Activated CD8-positive, alpha-beta memory T cell treated with anti-CD3 and anti-CD28 coated beads, Interleukin-2, amount 50 U/mL, for 1 hour (primary cell): Measurements from ENCODE around the gene AUTS2.
"Not testable (repeated sequence)": the region's sequence is repeated elsewhere in the genome, so short reads cannot be mapped to it uniquely, and the experiment has no call there.

Source experiments
- DNase-seq: peaks from one replicate; pipeline ENCODE4 v3.0.0-alpha.2; 2020; ENCODE audit errors: extremely low read depth

AUTS2 gene

DNA sequence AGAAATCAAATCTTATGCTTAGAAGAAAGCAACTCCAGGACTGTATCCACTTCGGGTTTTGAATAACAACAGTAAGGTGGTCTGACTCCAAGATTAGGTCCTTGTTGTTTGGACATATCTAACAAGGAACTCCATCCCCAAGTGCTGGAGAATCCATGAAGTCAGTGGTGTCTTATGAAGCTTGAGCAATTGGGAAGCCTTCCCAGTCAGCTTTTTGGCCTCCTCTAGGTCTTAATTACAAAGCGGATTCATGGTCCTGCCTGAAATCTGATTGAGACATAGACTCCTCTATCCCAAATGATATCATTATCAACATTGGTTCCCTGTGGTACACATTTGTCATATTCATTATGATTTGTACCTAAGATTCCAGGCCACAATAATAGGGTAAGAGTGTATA, 642.6 kb downstream of the AUTS2 start:
- no peak for DNase-seq

DNA sequence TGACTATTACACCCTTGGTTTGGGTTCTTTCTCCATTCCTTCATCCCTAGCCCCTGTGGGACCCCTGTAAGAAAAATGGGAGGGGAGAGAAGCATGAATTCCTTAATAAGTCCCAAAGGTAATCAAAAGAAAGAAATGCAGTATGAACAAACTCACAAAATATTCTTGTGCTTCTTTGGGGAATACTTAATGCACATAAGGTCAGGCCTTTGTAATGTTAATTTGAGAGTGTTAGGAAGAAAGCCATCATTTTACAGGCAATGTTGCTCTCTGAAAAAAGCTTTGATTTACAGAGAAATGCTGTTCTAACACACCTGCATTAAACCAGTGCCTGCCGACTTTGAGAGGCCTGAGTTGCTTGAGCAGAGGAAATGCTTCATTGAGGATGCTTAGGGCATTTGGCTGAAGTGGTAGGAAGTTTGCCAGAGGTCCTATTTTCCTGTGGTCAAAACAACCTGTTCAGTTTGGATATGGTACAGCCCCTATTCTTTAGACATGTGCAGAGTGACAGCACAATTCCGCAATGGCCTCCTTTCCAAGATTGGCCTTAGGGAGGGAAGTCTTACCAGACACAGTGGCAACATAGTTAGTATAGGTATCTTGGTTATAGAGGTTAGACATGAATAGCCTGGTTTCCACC, 643.4 kb downstream of the AUTS2 start:
- DNase-seq, result no peak

DNA sequence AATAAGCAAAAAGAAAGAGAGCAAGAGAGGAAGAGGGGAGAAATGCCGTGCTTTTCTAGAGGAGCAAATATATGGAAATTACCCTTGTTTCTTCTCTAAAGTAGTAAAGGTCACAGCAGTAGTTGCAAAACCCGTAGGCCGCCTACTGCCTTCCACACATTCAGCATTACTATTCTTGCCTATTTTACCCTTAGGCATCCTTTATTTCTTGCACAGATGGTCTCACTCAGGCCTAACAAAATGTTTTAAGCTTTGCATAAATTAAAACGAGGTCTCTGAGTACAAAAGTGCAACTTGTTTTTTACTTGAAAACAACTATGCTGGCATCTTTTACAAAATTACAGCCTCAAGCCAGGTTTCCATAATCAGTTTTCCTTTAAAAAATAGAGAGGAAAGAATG, 644.6 kb downstream of the AUTS2 start:
- DNase-seq, result no peak

DNA sequence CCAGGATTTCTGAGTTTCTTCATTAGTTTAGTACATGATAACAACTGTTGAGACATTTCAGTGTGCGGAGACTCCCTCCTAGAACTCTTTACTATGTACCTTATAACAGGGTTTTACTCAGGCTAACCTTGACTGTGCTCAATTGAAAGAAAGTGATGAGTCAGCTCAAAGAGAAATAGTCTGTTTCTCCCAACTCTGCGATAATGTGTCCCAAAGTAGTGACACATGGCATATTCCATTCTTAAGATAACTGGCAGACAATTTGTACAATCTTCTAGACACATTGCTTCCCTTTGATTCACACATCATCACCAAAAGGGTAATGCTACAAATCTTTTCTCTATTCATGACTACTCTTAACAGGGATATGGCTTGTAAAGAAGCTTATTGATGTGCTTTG, 645.2 kb downstream of the AUTS2 start:
- no peak for DNase-seq

DNA sequence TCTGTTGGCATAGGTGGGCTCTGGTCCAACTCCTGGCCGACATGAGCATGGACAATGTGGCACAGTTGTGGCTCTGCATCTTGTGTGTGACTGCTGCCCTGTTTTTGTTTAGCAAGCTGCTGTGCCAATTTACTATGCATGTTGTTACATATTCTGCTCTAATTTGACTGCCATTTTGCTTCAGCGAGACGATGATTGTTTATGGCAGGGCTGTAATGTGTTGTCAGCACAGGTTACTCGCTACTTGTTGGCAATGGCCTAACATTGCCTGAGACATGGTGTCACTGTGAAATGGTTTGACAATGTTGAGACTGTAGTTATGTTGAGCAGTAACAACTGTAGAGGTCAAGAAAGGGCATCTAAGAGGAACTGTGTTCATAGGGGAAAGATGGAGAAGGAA, 659.6 kb downstream of the AUTS2 start:
- no peak for DNase-seq

DNA sequence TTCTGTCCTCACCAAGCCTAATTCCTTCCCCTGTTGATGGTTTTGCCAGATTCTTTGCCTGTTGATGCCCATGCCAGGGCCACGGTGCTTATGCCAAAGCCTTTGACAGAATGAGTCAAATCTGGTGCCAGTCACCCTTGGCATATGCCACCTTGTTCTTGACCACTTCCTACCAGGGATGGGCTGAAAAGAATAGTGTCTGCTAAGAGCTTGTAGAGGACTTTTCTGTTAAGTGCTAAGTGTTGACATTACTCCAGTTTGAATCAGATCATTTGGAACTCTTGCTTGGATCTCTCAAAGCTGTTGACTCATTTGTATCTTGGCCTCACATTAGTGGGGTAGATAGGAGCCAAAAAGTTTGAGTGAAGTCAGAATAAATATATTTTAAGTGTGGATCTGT, 661.2 kb downstream of the AUTS2 start:
- no peak for DNase-seq

DNA sequence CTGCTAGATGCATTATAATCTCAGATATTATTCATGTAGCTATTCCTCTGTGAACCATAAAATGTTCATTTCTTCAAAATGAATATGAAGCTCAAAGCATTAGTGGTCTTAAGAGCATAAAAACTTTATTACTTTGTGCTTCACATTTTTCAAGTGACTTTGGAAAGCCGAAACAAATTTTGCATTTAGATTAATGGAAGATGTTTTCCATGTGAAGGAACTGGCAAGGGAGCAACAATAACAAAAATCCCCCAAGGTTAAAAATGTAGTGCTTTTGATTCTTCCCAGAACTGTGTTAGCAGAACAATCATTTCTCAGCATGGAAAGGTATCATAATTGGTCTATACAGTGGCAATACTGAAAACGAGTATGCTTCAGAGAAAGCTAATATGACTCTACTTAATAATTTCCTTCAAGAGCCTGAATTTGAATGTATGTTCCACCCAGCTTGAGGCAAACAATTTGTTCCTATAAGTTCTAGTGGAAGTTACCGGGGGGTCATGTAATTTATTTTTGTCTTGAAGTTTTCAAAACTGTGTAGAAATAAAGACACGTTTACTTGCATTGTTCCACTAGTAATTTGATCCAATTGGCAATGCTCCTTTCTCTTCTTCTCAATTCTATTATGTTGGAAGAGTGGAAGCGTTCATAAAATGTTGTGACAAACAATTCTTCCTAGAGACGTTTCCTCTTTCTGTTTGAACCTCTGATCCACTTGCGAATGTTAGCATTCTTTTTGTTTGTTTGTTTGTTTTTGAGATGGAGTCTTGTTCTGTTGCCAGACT, 665.4 kb downstream of the AUTS2 start:
- DNase-seq, result no peak

DNA sequence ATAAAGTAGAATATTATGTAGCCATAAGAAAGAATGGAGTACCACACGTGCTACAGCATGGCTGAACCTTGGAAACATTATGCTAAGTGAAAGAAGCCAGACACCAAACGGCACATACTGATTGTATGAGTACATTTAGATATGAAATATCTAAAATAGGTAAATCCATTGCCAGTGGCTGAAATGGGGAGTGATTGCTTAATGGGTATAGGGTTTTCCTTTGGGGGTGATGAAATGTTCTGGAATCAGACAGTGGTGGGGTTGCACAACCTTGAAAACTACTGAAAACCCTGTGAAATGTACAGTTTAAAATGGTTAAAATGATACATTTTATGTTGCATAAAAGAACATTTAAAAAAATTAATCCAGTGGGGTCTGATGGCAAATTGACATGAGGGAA, 667.9 kb downstream of the AUTS2 start:
- DNase-seq, result no peak

DNA sequence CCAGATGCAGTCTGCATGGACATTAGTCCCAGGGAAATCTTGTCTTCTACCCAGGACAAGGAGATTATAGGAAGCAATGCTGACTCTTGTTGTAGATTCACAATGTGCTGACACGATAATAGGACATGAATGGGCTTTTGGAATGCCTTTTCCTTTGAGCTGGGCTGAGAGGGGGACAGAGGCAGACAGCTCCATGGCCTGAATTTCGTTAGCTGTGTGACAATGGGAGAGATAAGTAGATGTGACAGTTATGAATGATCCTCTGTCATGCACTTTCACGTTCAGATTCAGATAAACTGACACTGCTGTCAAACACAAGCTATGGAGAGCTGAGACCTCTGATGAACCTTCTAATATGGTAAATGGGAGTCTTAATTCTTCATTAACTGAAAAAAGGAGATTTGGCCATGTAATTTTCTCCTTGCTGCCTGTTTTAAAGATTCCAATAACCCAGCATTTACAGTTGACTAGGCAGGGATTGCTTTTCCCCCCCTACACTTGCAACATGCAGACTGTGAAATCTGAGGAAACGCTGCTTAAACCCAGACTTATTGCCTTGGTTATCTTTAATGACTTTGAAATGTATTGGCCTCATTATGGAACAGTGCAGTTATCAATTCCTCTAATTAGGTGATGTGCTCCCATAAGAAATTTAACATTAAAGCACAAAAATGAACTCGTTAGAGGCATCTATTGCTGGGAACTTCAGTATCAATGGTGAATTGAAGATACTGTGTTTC, 669.3 kb downstream of the AUTS2 start:
- DNase-seq, result no peak

DNA sequence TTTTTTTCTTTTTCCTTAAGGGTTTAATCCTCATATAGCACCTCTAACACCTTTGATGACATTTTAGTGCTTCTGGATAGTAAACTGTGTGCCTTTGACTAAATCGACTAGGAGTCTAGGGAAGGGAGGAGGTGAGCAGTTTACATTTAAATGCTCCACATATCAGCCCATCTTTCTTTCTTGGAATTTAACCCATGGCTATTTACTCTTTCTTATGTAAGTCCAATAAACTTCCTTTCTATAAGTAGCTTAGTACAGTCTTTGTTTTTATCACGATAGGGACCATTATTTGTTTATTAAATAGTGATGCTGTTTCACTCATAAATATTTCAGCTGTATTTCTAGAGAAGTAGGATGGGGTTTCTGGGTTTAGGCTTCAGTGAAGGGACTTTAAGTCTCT, 669.9 kb downstream of the AUTS2 start:
- no peak for DNase-seq

DNA sequence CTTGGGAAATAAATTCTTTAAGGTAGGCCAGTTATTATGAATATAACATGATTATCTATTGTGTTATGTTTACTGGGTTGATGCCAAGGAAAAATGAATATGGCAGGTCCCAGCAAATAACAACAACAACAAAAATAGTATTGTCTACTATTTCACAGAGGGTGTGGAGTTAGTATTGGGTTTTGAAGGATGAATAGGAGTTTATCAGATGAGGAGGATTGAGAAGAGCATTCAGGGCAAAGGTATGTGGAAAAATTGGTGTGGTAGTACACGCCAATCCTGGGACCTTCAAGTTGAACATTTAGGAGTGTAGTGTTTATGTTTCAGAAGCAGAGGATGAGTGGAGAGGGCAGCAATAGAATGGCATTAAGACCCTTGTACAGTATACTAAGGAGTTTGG, 671.9 kb downstream of the AUTS2 start:
- DNase-seq, result no peak

DNA sequence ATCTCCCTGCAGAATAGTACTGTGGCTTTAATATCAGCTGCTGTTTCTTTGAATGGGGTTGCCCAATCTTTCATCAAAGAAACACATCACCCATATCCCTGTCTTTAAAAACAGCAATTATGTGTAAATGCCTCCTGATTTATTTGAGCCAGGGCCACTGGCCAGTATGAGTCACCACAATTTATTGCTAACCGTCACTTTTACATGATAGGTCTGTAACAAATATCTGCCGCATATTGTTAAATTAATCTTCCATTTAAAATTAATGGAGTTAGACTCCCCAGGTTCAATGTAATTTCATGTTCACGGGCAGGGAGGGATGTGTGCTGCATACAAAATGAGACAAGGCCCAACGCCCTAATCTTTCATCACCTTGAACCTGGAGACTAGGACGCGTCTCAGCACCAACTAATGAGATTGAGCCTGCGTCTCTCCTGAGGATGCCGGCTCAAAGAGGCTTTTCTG, 673.4 kb downstream of the AUTS2 start:
- DNase-seq, result no peak

DNA sequence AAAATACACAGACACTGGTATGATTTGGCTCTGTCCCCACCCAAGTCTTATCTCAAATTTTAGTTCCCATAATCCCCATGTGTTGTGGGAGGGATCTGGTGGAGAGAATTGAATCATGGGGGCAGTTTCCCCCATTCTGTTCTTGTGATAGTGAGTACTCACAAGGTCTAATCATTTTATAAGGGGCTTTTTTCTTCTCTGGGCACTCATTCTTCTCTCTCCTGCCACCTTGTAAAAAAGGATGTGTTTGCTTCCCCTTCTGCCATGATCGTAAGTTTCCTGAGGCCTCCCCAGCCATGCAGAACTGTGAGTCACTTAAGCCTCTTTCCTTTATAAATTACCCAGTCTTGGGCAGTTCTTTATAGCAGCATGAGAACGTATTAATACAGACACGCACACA, 677.3 kb downstream of the AUTS2 start:
- not testable (repeated sequence) for DNase-seq

DNA sequence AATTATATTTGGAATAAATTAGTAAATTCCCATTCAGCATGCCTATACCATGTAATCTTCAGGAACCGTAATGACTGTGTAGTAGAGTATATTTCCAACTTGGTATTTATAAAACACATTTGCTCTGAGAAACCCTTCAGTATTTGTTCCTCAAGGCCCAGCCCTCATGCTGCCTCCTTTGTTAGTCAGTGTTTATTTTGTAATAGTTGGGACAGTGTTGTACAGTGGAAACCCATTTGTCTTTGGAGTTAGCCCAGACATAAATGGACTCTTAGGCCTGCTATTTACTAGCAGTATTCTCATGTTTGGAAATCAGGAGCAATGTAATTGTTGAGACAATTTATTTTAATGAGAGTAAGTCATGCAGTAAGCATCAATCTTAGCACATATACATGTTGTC, 686.9 kb downstream of the AUTS2 start:
- no peak for DNase-seq

DNA sequence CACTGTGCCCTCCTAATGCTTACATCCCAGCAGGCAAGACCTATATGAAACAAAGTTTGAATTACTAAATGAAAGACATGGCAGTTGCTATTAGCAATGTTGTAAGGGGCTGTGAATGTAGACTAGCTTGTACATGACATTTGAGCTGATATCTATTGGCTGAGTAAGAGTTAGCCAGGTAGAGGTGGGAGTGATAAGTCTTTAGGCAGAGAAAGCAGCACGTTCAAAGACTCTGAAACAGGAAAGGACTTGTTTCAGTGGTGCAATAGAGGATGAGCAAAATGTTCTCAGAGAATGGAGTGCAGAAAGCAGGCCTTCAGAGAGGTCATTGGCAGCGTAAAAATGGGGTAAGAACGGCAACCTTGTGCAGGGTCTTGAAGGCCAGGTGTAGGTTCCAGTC, 687.6 kb downstream of the AUTS2 start:
- no peak for DNase-seq

DNA sequence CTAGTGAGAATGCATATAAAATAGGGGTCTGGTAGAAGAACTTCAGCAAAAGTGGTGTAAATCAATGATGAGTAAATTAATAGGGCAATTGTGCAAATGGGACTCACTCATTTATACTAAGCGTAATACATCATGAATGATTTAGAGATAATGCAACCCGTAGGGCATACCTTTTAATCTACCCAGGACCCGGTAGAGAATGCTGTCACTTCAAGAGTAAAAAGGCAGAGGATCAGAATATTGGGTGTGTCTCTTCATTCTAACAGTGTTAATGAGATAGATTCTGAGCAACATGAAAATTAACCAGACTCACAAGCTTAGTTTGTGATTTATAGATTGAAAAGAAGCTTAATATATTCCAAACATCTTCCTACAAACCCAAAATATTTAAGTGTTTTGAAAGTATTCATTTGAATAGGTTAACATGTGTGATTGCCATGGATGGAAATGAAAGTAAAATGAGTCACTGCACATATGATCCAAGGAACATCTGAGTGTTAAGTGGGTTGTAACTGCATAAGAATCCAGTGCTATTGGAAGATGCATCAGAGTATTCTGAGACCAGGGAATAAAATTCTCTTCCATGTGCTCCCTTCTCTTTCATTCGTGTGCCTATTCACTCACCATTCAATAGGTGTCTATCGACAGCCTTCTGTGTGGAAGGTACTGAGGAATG, 690.6 kb downstream of the AUTS2 start:
- DNase-seq, result no peak

DNA sequence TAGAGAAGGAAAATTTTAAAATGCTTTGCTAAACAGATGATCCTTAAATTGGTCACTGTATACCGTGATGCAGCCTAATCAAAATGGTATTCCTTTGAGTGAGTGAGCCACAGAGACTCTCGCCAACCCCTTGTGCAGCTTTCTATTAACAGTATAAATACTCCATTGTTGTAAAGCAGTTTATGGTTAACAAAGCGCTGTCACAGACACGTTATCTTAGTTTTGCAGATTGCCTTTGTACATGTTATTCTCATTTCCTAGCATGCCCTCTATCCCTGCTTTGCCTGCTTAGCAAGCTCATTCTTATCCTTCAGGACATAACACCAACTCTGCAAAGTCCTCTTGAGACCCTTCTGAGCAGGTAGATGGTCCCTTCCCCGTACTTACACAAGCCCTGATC, 694.4 kb downstream of the AUTS2 start:
- DNase-seq, result no peak

DNA sequence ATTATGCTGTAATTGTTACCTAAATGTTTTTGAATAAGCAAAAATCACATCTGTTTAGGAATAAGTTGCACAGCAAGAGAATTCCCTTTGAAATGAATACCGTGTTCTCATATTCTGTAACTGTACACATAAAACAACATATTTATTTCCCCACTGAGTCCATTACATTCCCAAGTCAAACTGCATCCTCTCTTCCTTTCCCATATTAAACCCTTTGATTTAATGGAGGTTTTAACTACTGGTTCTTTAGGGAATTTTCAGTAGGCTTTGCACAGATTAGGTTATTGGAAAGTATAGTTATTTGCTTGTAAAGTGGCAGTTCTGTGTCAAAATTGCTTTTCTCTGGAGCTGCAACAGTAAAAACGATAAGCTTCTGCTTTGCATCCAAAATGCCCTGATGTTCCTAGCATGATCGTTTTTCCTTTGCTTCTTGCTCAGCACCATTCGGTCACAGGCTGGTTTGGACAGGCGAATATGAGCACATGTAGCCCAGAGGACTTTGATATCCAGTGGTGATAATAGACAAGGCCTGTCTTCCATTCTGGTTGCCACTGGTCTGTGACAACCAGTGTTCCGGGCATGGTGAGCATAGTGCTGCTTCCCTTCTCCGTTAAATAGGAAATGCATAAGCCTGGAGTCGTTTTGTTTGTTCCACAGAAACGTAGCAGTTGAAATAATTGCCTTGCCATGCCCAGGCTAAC, 696.1 kb downstream of the AUTS2 start:
- no peak for DNase-seq

DNA sequence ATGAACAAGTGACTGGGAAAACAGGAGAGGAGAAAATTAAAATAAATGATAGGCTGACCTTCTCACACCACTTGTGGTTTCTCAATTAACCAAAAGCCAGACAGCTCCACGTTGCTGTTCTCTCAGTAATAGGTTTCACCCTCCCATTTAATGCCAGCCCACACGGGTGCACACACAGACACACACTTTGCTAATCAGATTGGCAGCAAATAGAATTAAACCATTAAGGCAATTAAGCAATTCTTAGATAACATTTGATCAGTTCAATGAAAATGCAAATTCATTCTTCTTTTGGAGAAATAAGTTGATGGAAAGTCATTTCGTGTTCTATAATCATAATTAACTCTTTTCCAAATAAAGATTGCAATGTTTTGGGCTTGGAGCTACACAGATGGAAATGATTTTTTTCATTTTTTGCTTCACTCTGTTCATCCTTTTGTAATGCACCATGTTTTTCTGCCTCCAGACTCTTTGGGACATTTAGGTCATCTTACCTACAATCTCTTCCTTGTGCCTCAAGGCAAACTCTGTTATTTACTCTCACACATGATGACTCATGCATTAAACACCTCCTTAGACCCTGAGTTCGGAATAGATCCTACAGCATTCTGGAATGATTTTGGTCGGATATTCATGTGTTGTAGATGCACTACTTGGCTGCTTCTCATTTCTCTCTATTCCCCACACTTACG, 700.7 kb downstream of the AUTS2 start:
- DNase-seq, result no peak

DNA sequence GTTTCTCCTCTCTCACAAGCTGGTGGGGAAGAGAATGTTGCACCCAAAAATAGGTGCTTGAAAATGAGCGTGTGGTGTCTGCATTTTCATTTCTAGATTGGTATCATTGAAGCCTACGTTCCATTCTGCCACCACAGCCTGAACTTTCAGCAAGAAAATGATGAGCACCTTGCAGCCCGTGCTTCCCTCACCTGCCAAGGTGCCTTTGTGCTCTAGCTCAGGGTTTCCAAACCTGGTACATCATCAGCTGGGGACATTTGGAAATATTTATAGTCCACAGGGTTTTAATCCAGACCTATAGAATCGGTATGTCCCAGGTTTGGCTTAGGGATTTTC, 701.2 kb downstream of the AUTS2 start:
- no peak for DNase-seq

DNA sequence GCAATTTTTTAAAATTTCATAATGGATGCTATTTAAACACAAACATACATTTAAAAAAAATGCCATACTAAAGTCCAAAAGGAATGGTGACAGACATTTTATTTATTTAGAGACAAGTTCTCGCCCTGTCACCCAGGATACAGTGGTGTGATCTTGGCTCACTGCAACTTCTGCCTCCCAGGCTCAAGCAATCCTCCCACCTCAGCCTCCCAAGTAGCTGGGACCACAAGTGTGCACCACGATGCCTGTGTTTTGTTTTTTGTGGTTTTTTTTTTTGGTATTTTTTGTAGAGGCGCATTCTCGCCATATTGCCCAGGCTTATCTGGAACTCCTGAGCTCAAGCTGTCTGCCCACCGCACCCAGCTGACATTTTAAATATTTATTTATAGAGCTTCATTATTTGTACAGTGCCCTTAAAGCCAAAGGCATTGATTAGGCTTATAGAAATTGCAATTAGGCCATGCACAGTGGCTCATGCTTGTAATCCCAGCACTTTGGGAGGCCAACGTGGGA, 703.5 kb downstream of the AUTS2 start:
- no peak for DNase-seq
